Epithelial cell of umbilical artery (primary cell): Measurements from ENCODE around the gene TBX1. TPM values are rescaled to one million over a fixed set of nuclear protein-coding genes. Genes with fewer than 3 reads are reported as not detected.

ENCODE experiments used
- total RNA-seq: library from RNA; depleted of rRNA; stranded (reverse); fragments of >200 nt; gene quantifications from 2 replicates; pipeline ENCODE4 v1.2.3, GENCODE V29; 2014

Gene TBX1
- total RNA-seq: 1.5 and 4.2 TPM in 2 replicates

GRCh38 chr22:19760058-19760950 lies at the start of gene TBX1:
TSS of gene TBX1 (plus strand) at chr22:19760778. CDS start at chr22:19760844, 66 bp downstream.

GRCh38 chr22:19714312-19715187 lies 46.0 kb upstream of the TBX1 start, which contains the start of gene SEPTIN5:
TSS of gene SEPTIN5 (plus strand) at chr22:19714503. CDS start at chr22:19714589, 86 bp downstream.

GRCh38 chr22:19723232-19723982 lies 37.2 kb upstream of the TBX1 start, which contains the start of gene GP1BB:
TSS of gene GP1BB (plus strand) at chr22:19723539. CDS start at chr22:19723570, 31 bp downstream.

Other genes with a start within 250 kb of the TBX1 start
- gene CLDN5, start 236.4 kb upstream of the TBX1 start, total RNA-seq: 569 and 1,366 TPM in 2 replicates
- 16.6 and 17.0 TPM in 2 replicates for gene SEPTIN5, start 46.3 kb upstream of the TBX1 start, total RNA-seq
- gene GP1BB, start 37.2 kb upstream of the TBX1 start, total RNA-seq: 1.6 TPM in 1 of 2 replicates, not detected in the other
- 7.8 and 10.6 TPM in 2 replicates for gene GNB1L, start 94.1 kb downstream of the TBX1 start, total RNA-seq
- gene RTL10, start 94.1 kb downstream of the TBX1 start, total RNA-seq: 9.4 and 12.0 TPM in 2 replicates
- 242 and 256 TPM in 2 replicates for gene COMT, start 181.0 kb downstream of the TBX1 start, total RNA-seq
- gene TXNRD2, start 181.0 kb downstream of the TBX1 start, total RNA-seq: 220 and 237 TPM in 2 replicates